Ishikawa (cell line): ENCODE results near the gene RTN4IP1.

ENCODE experiments used
- CEBPB ChIP-seq: IDR thresholded peaks from 2 replicates; pipeline ENCODE4 v1.6.1; 2012
- CREB1 ChIP-seq: IDR thresholded peaks from 2 replicates; pipeline ENCODE4 v1.6.1; 2012; ENCODE audit warnings: low read depth
- EGR1 ChIP-seq: IDR thresholded peaks from 2 replicates; pipeline ENCODE4 v1.6.1; 2012
- EP300 ChIP-seq: IDR thresholded peaks from 2 replicates; pipeline ENCODE4 v1.6.1; 2012; ENCODE audit warnings: borderline replicate concordance
- FOXM1 ChIP-seq: IDR thresholded peaks from 2 replicates; pipeline ENCODE4 v1.6.1; 2012; ENCODE audit warnings: low read depth, borderline replicate concordance
- NFIC ChIP-seq: IDR thresholded peaks from 2 replicates; pipeline ENCODE4 v1.6.1; 2012
- RAD21 ChIP-seq: IDR thresholded peaks from 2 replicates; pipeline ENCODE4 v1.6.1; 2012; ENCODE audit warnings: low read depth
- TAF1 ChIP-seq: IDR thresholded peaks from 2 replicates; pipeline ENCODE4 v1.6.1; 2012; ENCODE audit warnings: low read depth, mild to moderate bottlenecking
- TCF12 ChIP-seq: IDR thresholded peaks from 2 replicates; pipeline ENCODE4 v1.6.1; 2012; ENCODE audit warnings: low read depth
- TEAD4 ChIP-seq: IDR thresholded peaks from 2 replicates; pipeline ENCODE4 v1.6.1; 2012
- YY1 ChIP-seq: IDR thresholded peaks from 2 replicates; pipeline ENCODE4 v1.6.1; 2012; ENCODE audit warnings: low read depth
- ZBTB7A ChIP-seq: IDR thresholded peaks from 2 replicates; pipeline ENCODE4 v1.6.1; 2012; ENCODE audit warnings: low read depth
- TF ChIP-seq, protein P1 (sequence below): IDR thresholded peaks from 2 replicates; pipeline ENCODE4 v1.6.1; 2012
- TF ChIP-seq, protein P2 (sequence below): IDR thresholded peaks from 2 replicates; pipeline ENCODE4 v1.6.1; 2012; ENCODE audit warnings: low read depth, mild to moderate bottlenecking
- TF ChIP-seq, protein P3 (sequence below): IDR thresholded peaks from 2 replicates; pipeline ENCODE4 v1.6.1; 2012

RTN4IP1 gene

DNA sequence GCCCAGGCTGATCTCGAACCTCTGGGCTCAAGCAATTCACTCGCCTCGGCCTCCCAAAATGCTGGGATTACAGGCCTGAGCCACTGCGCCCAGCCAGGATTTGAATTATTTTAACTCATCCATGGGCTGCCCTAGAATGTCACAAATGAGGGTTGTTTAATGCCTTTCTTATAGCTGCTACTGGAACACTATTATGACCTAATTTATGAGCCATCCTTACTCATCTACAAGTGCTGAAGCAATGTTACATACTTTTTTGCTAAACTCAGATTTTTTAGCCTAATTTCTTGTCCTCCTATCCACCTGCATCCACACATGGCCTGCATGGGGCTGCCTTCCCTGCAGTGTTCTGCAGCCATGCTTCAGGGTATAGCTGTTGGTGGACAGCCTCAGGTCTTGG lies 59.9 kb downstream of the RTN4IP1 start:
- TF ChIP-seq EP300 (no peak), YY1 (no peak), TEAD4 (no peak), FOXM1 (no peak), CREB1 (no peak), CEBPB (no peak), RAD21 (no peak), EGR1 (no peak), TAF1 (no peak), ZBTB7A (no peak), TCF12 (no peak), NFIC (no peak)
- TF ChIP-seq, protein P1, sequence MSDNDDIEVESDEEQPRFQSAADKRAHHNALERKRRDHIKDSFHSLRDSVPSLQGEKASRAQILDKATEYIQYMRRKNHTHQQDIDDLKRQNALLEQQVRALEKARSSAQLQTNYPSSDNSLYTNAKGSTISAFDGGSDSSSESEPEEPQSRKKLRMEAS, result no peak
- TF ChIP-seq, protein P2, sequence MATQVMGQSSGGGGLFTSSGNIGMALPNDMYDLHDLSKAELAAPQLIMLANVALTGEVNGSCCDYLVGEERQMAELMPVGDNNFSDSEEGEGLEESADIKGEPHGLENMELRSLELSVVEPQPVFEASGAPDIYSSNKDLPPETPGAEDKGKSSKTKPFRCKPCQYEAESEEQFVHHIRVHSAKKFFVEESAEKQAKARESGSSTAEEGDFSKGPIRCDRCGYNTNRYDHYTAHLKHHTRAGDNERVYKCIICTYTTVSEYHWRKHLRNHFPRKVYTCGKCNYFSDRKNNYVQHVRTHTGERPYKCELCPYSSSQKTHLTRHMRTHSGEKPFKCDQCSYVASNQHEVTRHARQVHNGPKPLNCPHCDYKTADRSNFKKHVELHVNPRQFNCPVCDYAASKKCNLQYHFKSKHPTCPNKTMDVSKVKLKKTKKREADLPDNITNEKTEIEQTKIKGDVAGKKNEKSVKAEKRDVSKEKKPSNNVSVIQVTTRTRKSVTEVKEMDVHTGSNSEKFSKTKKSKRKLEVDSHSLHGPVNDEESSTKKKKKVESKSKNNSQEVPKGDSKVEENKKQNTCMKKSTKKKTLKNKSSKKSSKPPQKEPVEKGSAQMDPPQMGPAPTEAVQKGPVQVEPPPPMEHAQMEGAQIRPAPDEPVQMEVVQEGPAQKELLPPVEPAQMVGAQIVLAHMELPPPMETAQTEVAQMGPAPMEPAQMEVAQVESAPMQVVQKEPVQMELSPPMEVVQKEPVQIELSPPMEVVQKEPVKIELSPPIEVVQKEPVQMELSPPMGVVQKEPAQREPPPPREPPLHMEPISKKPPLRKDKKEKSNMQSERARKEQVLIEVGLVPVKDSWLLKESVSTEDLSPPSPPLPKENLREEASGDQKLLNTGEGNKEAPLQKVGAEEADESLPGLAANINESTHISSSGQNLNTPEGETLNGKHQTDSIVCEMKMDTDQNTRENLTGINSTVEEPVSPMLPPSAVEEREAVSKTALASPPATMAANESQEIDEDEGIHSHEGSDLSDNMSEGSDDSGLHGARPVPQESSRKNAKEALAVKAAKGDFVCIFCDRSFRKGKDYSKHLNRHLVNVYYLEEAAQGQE, result no peak
- TF ChIP-seq, protein P3, sequence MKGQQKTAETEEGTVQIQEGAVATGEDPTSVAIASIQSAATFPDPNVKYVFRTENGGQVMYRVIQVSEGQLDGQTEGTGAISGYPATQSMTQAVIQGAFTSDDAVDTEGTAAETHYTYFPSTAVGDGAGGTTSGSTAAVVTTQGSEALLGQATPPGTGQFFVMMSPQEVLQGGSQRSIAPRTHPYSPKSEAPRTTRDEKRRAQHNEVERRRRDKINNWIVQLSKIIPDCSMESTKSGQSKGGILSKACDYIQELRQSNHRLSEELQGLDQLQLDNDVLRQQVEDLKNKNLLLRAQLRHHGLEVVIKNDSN, result no peak

DNA sequence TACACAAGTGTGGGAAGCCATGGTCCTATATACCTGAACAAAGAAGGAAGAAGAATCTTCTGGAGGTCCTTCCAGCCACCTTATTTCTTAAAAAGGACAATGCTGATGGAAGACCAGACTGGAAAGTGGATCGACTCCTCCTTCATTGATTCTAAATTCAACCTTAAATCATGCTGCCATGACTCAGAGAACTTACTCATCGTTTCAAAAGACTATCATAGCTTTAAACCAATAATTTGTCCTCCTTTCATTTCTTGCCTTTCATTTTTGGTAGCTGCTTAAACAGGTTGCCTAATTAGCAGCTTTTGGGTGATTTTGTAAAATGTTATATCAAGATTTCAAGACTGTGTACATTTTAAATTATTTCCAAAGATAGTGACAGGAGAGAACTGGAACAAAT lies 60.8 kb downstream of the RTN4IP1 start:
- TF ChIP-seq YY1 (no peak), CREB1 (no peak), EP300 (no peak), TEAD4 (no peak), EGR1 (no peak), RAD21 (no peak), TAF1 (no peak), CEBPB (no peak), NFIC (no peak), TCF12 (no peak), ZBTB7A (no peak), FOXM1 (no peak)
- TF ChIP-seq, protein P1, result no peak
- TF ChIP-seq, protein P3, result no peak
- TF ChIP-seq, protein P2, result no peak

DNA sequence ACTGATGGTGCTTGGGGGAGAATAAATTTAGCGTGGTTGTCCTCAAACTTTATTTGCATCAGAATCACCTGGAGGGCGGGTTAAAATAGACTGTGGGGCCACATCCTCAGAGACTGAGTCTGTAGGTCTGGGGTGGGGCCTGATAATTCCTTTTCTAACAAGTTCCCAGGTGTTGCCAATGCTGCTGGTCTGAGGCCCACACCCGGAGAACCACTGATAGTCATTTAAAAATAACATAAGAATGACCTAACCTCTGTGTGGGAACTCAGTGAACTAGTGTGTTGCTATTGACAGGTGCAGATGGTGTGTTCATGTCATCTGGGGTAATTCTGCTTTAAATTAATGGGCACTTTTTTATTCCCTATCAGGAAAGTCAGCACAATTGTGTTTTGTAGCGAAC lies 64.8 kb downstream of the RTN4IP1 start:
- TF ChIP-seq TCF12, result no peak

DNA sequence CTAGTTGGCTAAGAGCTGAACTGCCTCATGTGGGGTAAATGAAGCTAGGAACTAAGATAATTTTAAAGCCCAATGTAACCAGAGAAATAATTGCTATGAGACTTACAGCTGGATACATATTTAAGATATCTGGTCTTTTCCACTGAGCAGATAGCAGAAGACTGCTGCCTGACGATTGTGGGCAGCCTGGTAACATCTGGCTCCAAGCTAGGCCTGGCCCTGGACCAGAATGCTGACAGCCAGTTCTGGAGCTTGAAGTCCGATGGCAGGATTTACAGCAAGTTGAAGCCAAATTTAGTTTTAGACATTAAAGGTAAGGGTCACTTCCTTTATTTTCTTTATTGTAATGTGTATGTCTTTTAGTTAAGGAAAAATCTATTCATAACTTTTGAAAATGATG lies 65.7 kb downstream of the RTN4IP1 start:
- TF ChIP-seq YY1, result no peak
- TF ChIP-seq CEBPB, result no peak
- TF ChIP-seq, protein P1, result no peak
- no peak for TF ChIP-seq ZBTB7A
- TF ChIP-seq, protein P2, result no peak

DNA sequence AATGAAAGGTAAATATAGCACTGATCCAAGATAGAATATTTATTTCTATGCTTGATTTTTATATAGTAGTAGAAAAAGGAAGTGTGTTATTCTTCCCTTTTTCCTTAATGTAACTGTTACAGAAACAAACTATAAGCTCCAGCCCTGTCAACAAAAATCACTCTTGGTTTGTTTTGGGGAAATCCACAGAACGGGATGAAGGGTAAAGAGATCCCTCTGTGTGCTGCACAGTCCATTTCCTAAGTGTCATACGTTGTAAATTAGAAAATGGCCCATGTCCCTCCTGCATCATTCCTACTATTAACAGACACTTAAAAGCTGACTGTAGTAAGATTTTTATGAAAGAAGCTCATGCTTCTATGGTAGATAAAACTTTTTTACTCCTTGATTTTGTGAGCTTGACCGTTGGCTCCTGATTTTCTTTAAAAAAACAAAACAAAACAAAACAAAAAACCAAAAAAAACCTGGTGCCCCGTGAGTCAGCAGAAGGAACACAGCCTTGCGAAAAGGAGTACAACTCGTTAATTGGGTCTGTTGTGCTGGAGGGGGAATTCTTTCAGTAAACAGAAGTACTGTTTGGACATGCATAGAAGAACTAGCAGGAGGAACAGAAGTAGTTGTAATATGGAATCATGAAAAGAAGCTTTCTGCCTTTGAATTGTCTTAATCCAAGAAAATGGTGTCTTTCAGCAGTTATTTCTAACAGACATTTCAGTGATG lies 67.5 kb downstream of the RTN4IP1 start:
- TF ChIP-seq, protein P3, result no peak
